ENCODE results near the gene TMEM179.
"Not testable (repeated sequence)": the region's sequence is repeated elsewhere in the genome, so short reads cannot be mapped to it uniquely, and the experiment has no call there.

The TMEM179 gene

GRCh38 chr14:104639471-104639870 lies 34.9 kb upstream of the TMEM179 start:
- H3K27ac ChIP-seq (ENCODE audit: low read length): no peak overlapping the region
- TF ChIP-seq CTCF (IDR thresholded peaks at IDR 0.05; ENCODE audit: low read depth, low read length) (no peak), EZH2phosphoT487 (IDR thresholded peaks at IDR 0.05; ENCODE audit: low read depth) (no peak)
- H3K79me2 ChIP-seq (ENCODE audit: low read length): no peaks in the 10 kb centered on the region
- H3K9me3 ChIP-seq (ENCODE audit: insufficient read depth, low read length): no peaks in the 10 kb centered on the region
- H3K4me1 ChIP-seq (ENCODE audit: low read length): peaks cover 8% of the 10 kb centered on the region; the same call in 1 of the 2 replicates
- no peak overlapping the region for H2AFZ ChIP-seq (ENCODE audit: low read depth, low read length)
- no peak overlapping the region for H3K9ac ChIP-seq (ENCODE audit: low read length)
- no peaks in the 10 kb centered on the region for H3K36me3 ChIP-seq (replicated peaks; ENCODE audit: low read depth, low read length)
- H3K4me2 ChIP-seq (ENCODE audit: low read length): no peak overlapping the region; the same call in 1 of the 2 replicates
- no peak overlapping the region for H3K4me3 ChIP-seq (ENCODE audit: low read length)
- H3K27me3 ChIP-seq (ENCODE audit: low read depth, low read length): peaks cover 10% of the 10 kb centered on the region; the same call in 1 of the 2 replicates
- H4K20me1 ChIP-seq (ENCODE audit: insufficient read depth, low read length): no peaks in the 10 kb centered on the region

GRCh38 chr14:104638927-104639450 lies 34.4 kb upstream of the TMEM179 start:
- H3K4me1 ChIP-seq (ENCODE audit: low read length): peaks cover 8% of the 10 kb centered on the region; the same call in 1 of the 2 replicates
- no peaks in the 10 kb centered on the region for H3K79me2 ChIP-seq (ENCODE audit: low read length)
- H3K27ac ChIP-seq (ENCODE audit: low read length): no peak overlapping the region
- H3K9me3 ChIP-seq (ENCODE audit: insufficient read depth, low read length): no peaks in the 10 kb centered on the region
- H4K20me1 ChIP-seq (ENCODE audit: insufficient read depth, low read length): no peaks in the 10 kb centered on the region
- H3K36me3 ChIP-seq (replicated peaks; ENCODE audit: low read depth, low read length): no peaks in the 10 kb centered on the region
- H2AFZ ChIP-seq (ENCODE audit: low read depth, low read length): no peak overlapping the region
- peaks cover 10% of the 10 kb centered on the region; the same call in 1 of the 2 replicates for H3K27me3 ChIP-seq (ENCODE audit: low read depth, low read length)
- H3K4me2 ChIP-seq (ENCODE audit: low read length): no peak overlapping the region
- no peak overlapping the region for H3K9ac ChIP-seq (ENCODE audit: low read length)
- H3K4me3 ChIP-seq (ENCODE audit: low read length): no peak overlapping the region
- no peak for TF ChIP-seq CTCF (IDR thresholded peaks at IDR 0.05; ENCODE audit: low read depth, low read length)
- TF ChIP-seq EZH2phosphoT487 (IDR thresholded peaks at IDR 0.05; ENCODE audit: low read depth): no peak

- Histone ChIP-seq H3K4me1 (ENCODE audit: low read length) (peaks cover 8% of the 10 kb centered on the region; the same call in 1 of the 2 replicates), H4K20me1 (ENCODE audit: insufficient read depth, low read length) (no peaks in the 10 kb centered on the region), H2AFZ (ENCODE audit: low read depth, low read length) (no peak overlapping the region), H3K27ac (ENCODE audit: low read length) (no peak overlapping the region), H3K9me3 (ENCODE audit: insufficient read depth, low read length) (no peaks in the 10 kb centered on the region), H3K9ac (ENCODE audit: low read length) (no peak overlapping the region), H3K79me2 (ENCODE audit: low read length) (no peaks in the 10 kb centered on the region), H3K36me3 (replicated peaks; ENCODE audit: low read depth, low read length) (no peaks in the 10 kb centered on the region), H3K4me2 (ENCODE audit: low read length) (no peak overlapping the region), H3K27me3 (ENCODE audit: low read depth, low read length) (peaks cover 10% of the 10 kb centered on the region; the same call in 1 of the 2 replicates), H3K4me3 (ENCODE audit: low read length) (no peak overlapping the region)
- TF ChIP-seq EZH2phosphoT487 (IDR thresholded peaks at IDR 0.05; ENCODE audit: low read depth) (no peak), CTCF (IDR thresholded peaks at IDR 0.05; ENCODE audit: low read depth, low read length) (no peak)
These were observed 33.6 kb upstream of the TMEM179 start for GRCh38 chr14:104638190-104638589.

GRCh38 chr14:104637546-104638003 lies 33.0 kb upstream of the TMEM179 start:
- no peaks in the 10 kb centered on the region for H3K79me2 ChIP-seq (ENCODE audit: low read length)
- no peaks in the 10 kb centered on the region for H4K20me1 ChIP-seq (ENCODE audit: insufficient read depth, low read length)
- peaks cover 8% of the 10 kb centered on the region; the same call in 1 of the 2 replicates for H3K4me1 ChIP-seq (ENCODE audit: low read length)
- no peak overlapping the region for H2AFZ ChIP-seq (ENCODE audit: low read depth, low read length)
- H3K9ac ChIP-seq (ENCODE audit: low read length): no peak overlapping the region
- H3K27me3 ChIP-seq (ENCODE audit: low read depth, low read length): peaks cover 10% of the 10 kb centered on the region; the same call in 1 of the 2 replicates
- no peaks in the 10 kb centered on the region for H3K9me3 ChIP-seq (ENCODE audit: insufficient read depth, low read length)
- no peak overlapping the region for H3K4me3 ChIP-seq (ENCODE audit: low read length)
- TF ChIP-seq CTCF (IDR thresholded peaks at IDR 0.05; ENCODE audit: low read depth, low read length) (no peak), EZH2phosphoT487 (IDR thresholded peaks at IDR 0.05; ENCODE audit: low read depth) (no peak)
- no peaks in the 10 kb centered on the region for H3K36me3 ChIP-seq (replicated peaks; ENCODE audit: low read depth, low read length)
- H3K27ac ChIP-seq (ENCODE audit: low read length): no peak overlapping the region
- no peak overlapping the region for H3K4me2 ChIP-seq (ENCODE audit: low read length)

- H3K4me2 ChIP-seq (ENCODE audit: low read length); H3K79me2 ChIP-seq (ENCODE audit: low read length); H3K4me3 ChIP-seq (ENCODE audit: low read length); H3K9me3 ChIP-seq (ENCODE audit: insufficient read depth, low read length); H3K27ac ChIP-seq (ENCODE audit: low read length); H3K4me1 ChIP-seq (ENCODE audit: low read length); H3K9ac ChIP-seq (ENCODE audit: low read length); H3K36me3 ChIP-seq (replicated peaks; ENCODE audit: low read depth, low read length); H2AFZ ChIP-seq (ENCODE audit: low read depth, low read length); H4K20me1 ChIP-seq (ENCODE audit: insufficient read depth, low read length): not testable (repeated sequence)
- peaks cover 10% of the 10 kb centered on the region; the same call in 1 of the 2 replicates for H3K27me3 ChIP-seq (ENCODE audit: low read depth, low read length)
These were observed 32.4 kb upstream of the TMEM179 start for GRCh38 chr14:104636846-104637545.
